ENCODE data around the gene ZNF669. TPM values are rescaled to one million over a fixed set of nuclear protein-coding genes. Genes with fewer than 3 reads are reported as not detected.
A peak's percentile ranks its signal among the peaks of the same experiment; 100 is the strongest.

The ZNF669 gene
- total RNA-seq, 1 donor from 2014 or later: 28.1 TPM

DNA sequence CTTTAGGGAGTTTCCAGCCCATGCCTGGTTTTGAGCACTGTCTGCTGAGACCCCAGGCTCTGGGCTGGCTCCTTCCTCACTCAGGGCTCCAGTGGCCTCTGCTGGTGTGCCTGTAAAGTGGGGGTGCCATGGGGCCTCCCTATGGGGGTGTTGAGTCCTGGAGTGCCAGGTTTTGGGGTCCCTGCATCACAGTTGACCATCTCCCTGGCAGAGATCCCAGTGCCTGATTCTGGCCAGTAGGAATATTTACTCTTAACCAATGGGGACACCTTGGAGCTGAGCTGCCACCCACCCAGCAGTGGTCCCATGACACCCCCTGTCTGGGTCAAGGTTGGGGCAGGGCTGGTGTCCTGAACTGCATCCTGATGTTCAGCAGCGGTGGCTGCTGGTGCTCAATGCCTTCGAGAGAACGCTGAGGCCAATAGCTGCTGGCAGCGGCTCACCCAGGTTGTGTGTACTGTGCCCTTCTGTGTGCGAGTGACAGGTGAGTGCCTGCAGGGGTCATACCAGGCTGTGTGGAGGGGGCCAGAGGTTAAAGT lies 9.6 kb upstream of the ZNF669 start:
- Histone ChIP-seq H3K4me2 (no peak overlapping the region), H4K20me1 (ENCODE audit: low read depth) (no peaks in the 10 kb centered on the region)
- H3K4me3 Mint-ChIP-seq: peak overlapping the region; percentile 80

DNA sequence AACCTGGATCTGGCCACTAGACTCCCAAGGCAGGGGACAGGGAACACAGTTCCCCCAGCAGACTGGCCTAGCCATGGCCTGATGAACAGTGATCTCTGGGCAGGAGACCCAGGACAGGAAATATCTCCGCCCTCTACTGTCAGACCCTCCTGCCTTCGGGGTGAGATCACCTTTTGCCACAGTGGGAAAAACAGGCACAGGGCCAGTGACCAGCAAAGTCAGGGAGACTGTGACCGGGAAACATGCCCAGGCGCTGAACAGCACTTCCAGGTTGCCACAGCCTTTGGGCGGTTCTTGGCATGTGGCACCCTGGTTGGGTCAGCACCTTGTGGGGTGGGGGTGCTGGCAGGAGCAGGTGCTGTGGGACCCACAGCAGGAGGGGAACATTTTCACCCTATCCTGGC lies 8.9 kb upstream of the ZNF669 start:
- Histone ChIP-seq H3K4me3 (no peak overlapping the region), H3K27ac (no peak overlapping the region), H3K79me2 (ENCODE audit: low read depth) (no peaks in the 10 kb centered on the region), H3K27me3 (peaks cover 44% of the 10 kb centered on the region), H3K36me3 (no peaks in the 10 kb centered on the region), H3K9ac (no peak overlapping the region), H3K4me2 (no peak overlapping the region), H3F3A (ENCODE audit: low read depth) (peaks cover 19% of the 10 kb centered on the region), H2AFZ (replicated peaks) (no peak overlapping the region), H3K9me3 (ENCODE audit: low read depth) (no peaks in the 10 kb centered on the region), H3K4me1 (peaks cover 5% of the 10 kb centered on the region), H4K20me1 (ENCODE audit: low read depth) (no peaks in the 10 kb centered on the region)
- Mint-ChIP-seq H3K27me3 (ENCODE audit: insufficient read depth, low read depth) (peaks cover 24% of the 10 kb centered on the region), H3K9me3 (peaks cover 12% of the 10 kb centered on the region), H3K27ac (peak overlapping the region; percentile 46), H3K4me3 (peak overlapping the region; percentile 80), H3K36me3 (peaks cover 14% of the 10 kb centered on the region), H3K4me1 (peaks cover 9% of the 10 kb centered on the region)
- TF ChIP-seq, protein P1, sequence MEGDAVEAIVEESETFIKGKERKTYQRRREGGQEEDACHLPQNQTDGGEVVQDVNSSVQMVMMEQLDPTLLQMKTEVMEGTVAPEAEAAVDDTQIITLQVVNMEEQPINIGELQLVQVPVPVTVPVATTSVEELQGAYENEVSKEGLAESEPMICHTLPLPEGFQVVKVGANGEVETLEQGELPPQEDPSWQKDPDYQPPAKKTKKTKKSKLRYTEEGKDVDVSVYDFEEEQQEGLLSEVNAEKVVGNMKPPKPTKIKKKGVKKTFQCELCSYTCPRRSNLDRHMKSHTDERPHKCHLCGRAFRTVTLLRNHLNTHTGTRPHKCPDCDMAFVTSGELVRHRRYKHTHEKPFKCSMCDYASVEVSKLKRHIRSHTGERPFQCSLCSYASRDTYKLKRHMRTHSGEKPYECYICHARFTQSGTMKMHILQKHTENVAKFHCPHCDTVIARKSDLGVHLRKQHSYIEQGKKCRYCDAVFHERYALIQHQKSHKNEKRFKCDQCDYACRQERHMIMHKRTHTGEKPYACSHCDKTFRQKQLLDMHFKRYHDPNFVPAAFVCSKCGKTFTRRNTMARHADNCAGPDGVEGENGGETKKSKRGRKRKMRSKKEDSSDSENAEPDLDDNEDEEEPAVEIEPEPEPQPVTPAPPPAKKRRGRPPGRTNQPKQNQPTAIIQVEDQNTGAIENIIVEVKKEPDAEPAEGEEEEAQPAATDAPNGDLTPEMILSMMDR (IDR thresholded peaks at IDR 0.05): no peak
- no peak for TF ChIP-seq EZH2 (IDR thresholded peaks at IDR 0.05)
- TF ChIP-seq EZH2phosphoT487 (IDR thresholded peaks at IDR 0.05): no peak
- no peak for DNase-seq (ENCODE audit: low spot score)

More for the DNA sequence above, 9.6 kb upstream of the ZNF669 start:
- Histone ChIP-seq H3K4me1 (peaks cover 5% of the 10 kb centered on the region), H3K9me3 (ENCODE audit: low read depth) (no peaks in the 10 kb centered on the region), H3F3A (ENCODE audit: low read depth) (peaks cover 19% of the 10 kb centered on the region), H3K9ac (no peak overlapping the region), H2AFZ (replicated peaks) (no peak overlapping the region), H3K27me3 (peaks cover 44% of the 10 kb centered on the region), H3K79me2 (ENCODE audit: low read depth) (no peaks in the 10 kb centered on the region), H3K4me3 (no peak overlapping the region), H3K36me3 (no peaks in the 10 kb centered on the region), H3K27ac (no peak overlapping the region)
- peaks cover 9% of the 10 kb centered on the region for H3K4me1 Mint-ChIP-seq
- H3K9me3 Mint-ChIP-seq: peaks cover 12% of the 10 kb centered on the region
- DNase-seq (ENCODE audit: low spot score): no peak
- TF ChIP-seq EZH2phosphoT487 (IDR thresholded peaks at IDR 0.05) (no peak), EZH2 (IDR thresholded peaks at IDR 0.05) (no peak)
- TF ChIP-seq, protein P1 (IDR thresholded peaks at IDR 0.05): no peak
- peaks cover 19% of the 10 kb centered on the region for H3K27me3 Mint-ChIP-seq (ENCODE audit: insufficient read depth, low read depth)
- H3K36me3 Mint-ChIP-seq: peaks cover 10% of the 10 kb centered on the region
- no peak overlapping the region for H3K27ac Mint-ChIP-seq

DNA sequence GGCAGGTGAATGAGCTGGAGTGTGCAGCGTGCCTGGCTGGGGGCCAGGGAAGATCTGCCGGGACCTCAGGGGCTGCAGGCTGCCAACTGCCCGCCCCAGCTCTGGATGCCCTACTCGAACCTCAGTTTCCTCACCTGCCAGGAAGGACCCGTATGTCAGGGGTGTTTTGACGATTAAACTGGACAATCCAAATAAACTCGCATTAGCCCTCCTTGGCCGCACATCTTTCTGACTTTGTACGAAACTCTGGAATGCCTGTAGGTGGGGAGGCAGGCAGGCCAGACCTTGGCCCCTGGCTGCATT lies 8.3 kb upstream of the ZNF669 start:
- no peak overlapping the region for H3K27ac Mint-ChIP-seq
- no peaks in the 10 kb centered on the region for H4K20me1 ChIP-seq (ENCODE audit: low read depth)
- TF ChIP-seq, protein P1 (IDR thresholded peaks at IDR 0.05): no peak
- no peak for TF ChIP-seq EZH2 (IDR thresholded peaks at IDR 0.05)
- TF ChIP-seq EZH2phosphoT487 (IDR thresholded peaks at IDR 0.05): no peak
- H3K4me2 ChIP-seq: peak overlapping the region; percentile 87
- H3K36me3 Mint-ChIP-seq: peaks cover 14% of the 10 kb centered on the region
- H3K27me3 Mint-ChIP-seq (ENCODE audit: insufficient read depth, low read depth): peaks cover 24% of the 10 kb centered on the region
- H3K4me1 Mint-ChIP-seq: peaks cover 9% of the 10 kb centered on the region
- H2AFZ ChIP-seq (replicated peaks): peak overlapping the region; percentile 95
- no peak overlapping the region for H3K9ac ChIP-seq
- H3K9me3 Mint-ChIP-seq: peaks cover 12% of the 10 kb centered on the region
- H3K9me3 ChIP-seq (ENCODE audit: low read depth): no peaks in the 10 kb centered on the region
- no peak overlapping the region for H3K27ac ChIP-seq
- H3K36me3 ChIP-seq: no peaks in the 10 kb centered on the region
- H3K27me3 ChIP-seq: peaks cover 44% of the 10 kb centered on the region
- H3K4me3 ChIP-seq: peak overlapping the region; percentile 61
- H3K79me2 ChIP-seq (ENCODE audit: low read depth): no peaks in the 10 kb centered on the region
- H3K4me1 ChIP-seq: peaks cover 5% of the 10 kb centered on the region
- H3F3A ChIP-seq (ENCODE audit: low read depth): peaks cover 19% of the 10 kb centered on the region
- DNase-seq (ENCODE audit: low spot score): no peak
- peak overlapping the region; percentile 80 for H3K4me3 Mint-ChIP-seq
